NCI-H2029 (cell line): ENCODE results near the gene SLBP.

Experiments used
- DNase-seq: peaks from one replicate; lab custom pipeline; 2025; lab: John Stamatoyannopoulos, UW

Gene SLBP

DNA sequence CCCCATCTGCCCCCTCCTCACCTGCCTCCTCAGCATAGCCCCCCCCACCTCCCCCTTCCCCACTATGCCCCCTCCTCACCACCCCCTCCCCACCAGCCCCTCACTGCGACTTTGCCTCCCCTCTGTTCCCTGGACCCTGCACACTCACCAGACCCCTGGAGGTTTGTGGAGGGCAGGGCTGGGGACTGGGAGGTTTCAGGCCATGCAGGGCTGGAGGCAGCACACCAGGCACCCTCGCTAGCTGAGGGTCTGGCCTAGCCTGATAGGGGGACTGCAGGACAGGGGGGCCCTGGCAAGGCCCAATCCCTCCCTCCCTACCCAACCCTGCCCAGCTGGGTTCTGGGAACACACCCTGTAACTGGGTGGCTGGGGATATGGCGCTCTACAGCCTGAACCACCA, 37.3 kb upstream of the SLBP start:
- no peak for DNase-seq

GRCh38 chr4:1748465-1748995, 36.4 kb upstream of the SLBP start:
- DNase-seq = peak; percentile 67

GRCh38 chr4:1747603-1747967, 35.5 kb upstream of the SLBP start:
- no peak for DNase-seq

DNA sequence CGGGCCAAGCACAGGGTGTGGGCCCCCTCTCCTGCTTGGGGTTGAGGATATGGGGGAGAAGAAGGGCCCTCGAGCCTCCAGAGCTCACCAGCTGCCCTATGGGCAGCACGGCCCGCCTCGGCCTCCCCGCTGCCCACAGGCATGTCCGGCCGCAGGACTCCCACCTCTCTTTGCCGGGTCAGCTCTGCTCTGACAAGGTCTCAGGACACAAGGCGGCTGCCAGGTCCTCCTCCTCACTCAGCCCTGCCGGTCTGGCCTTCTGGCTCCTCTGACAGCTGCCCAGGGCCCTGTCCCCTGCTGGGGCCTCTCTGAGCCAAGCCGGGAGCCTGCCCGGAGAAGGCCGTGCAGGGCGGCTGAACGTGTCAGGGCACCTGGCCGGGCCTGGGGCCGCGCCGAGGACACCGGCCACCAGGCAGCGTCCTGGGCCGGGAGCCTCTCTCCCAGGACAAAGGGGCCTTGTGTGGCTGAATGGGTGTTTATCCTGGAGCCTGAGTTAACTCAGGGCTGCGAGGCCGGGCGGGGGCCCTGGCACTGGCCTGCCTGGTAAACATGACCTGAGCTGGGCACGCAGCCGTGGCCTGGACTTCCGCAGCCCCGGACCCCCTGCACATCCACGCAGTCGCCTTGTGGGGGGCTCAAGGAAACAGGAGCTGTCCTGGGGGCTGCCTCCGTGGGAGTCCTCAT, 34.9 kb upstream of the SLBP start:
- DNase-seq = no peak

GRCh38 chr4:1746265-1746691, 34.2 kb upstream of the SLBP start:
- peak; percentile 21 for DNase-seq

- DNase-seq = no peak
These were observed 33.6 kb upstream of the SLBP start for GRCh38 chr4:1745697-1746096.

DNA sequence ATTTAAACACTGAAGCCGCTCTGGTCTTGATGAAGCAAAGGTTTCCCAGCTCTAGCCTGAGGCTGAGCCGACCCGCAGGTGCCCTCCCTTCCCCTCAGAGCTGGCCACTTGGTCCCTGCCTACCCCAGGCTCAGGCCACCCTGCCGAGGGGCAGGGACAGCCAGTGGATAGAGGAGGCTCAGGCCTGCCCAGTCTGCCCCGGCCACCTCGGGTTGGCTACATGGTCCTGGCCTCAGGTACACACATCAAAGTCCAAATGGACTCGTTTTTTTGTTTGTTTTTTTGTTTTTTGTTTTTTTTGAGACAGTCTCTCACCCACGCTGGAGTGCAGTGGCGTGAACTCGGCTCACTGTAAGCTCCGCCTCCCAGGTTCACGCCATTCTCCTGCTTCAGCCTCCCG, 33.0 kb upstream of the SLBP start:
- DNase-seq = no peak

GRCh38 chr4:1744552-1744951, 32.4 kb upstream of the SLBP start:
- DNase-seq = no peak

DNA sequence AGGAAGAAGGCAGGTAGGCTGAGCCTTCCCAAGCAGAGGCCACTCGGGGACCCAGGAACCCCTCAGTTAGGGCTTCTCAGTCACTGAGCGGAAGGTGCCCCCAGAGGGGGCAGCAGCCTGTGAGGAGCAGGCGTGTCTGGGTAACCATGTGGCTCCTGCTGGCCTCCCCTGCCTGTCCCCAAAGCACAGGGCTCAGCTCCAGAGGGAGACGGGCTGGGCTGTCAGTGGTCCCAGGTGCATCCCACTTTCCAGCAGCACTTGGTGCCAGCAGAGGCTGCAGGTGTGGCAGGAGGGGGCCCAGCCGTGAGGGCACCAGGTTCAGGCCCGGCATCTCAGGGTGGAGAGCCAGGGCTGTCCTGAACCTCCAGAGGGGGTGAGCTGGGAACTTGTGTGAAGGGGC, 31.9 kb upstream of the SLBP start:
- DNase-seq = no peak

GRCh38 chr4:1743551-1743950, 31.4 kb upstream of the SLBP start:
- no peak for DNase-seq

GRCh38 chr4:1741208-1741607, 29.1 kb upstream of the SLBP start:
- no peak for DNase-seq

- no peak for DNase-seq
These were observed 28.0 kb upstream of the SLBP start for GRCh38 chr4:1740021-1740545.

DNA sequence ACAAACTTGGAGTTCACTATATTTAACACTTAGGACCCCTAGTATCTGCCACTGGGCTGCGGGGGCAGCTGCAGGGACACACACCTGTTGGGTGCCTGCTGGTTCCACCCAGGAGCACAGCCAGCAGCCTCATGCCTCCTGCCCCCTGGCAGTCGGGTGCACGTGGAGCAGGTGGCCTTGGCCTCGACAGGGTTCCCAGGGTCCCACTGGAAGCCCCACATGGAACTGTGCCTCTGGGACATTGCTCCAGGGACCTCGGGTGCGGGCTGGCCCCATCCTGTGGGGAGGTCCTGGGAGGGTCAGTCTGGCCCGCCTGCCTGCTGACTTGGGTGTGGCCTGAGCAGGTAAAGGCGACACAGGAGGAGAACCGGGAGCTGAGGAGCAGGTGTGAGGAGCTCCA, 27.2 kb upstream of the SLBP start:
- no peak for DNase-seq

DNA sequence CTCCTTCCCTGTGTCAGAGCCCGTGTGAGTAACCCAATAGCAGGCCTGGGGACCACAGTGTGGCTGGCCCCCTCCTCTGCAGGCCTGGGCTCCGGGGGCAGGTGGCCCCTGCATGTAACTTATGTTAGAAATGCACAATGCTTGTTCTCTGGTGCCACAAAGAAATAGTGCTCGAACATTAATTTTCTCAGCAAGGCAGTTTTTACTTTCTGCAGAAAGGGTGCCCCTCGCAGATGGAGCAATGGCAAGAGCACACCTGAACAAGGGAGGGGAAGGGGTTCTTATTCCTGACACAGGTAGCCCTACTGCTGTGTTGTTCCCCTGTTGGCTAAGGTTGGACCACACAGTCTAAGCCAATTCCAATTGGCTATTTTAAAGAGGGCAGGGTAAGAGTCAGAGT, 26.3 kb upstream of the SLBP start:
- no peak for DNase-seq

GRCh38 chr4:1737666-1738065, 25.5 kb upstream of the SLBP start:
- no peak for DNase-seq

DNA sequence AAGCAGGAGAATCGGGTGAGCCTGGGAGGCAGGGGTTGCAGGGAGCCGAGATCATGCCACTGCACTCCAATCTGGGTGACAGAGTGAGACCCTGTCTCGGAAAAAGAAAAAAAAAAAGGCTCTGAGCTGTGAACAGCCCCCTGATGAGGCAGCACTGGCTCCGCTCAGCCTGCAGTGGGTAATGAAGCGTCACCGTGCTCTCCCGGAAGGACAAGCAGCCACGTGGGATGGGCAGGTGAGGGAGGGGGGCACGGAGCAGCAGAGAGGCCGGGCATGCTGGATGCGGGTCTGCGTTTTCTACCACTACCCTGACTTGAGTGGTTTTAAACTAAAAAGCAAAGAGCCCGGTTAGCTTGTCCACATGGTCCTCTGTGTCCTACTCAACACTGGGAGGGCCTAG, 24.7 kb upstream of the SLBP start:
- DNase-seq = no peak

DNA sequence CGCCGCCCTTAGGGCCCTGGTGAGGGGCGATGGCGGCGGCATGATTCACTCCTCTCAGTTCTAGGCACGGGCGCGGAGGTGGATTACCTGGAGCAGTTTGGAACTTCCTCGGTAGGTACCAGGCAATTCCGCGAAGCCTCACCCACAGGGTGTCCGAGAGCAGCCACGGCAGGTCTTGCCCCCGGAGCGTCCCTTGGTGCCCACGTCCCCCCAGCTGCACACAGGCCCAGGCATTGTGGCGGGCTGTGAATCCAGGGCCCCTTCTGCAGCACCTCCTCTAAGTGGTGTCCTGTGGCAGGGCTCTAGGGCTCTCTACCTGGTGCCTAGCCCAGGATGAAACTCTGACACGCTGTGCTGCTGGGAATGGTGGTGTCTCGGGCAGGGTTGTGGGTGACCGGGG, 23.1 kb upstream of the SLBP start:
- DNase-seq = no peak

- no peak for DNase-seq
These were observed 20.8 kb upstream of the SLBP start for GRCh38 chr4:1732911-1733310.

- DNase-seq = no peak
These were observed 19.1 kb upstream of the SLBP start for GRCh38 chr4:1731180-1731579.

- no peak for DNase-seq
These were observed 18.5 kb upstream of the SLBP start for GRCh38 chr4:1730532-1731135.

GRCh38 chr4:1728061-1728980, 16.2 kb upstream of the SLBP start:
- no peak for DNase-seq
